GM23338 (cell line): Measurements from ENCODE around the gene CNIH1. TPM values are rescaled to one million over a fixed set of nuclear protein-coding genes. Genes with fewer than 3 reads are reported as not detected.

ENCODE experiments used
- ATAC-seq: fragments of 200-7000 bp; cut with Tn5 transposase; 3 replicates; pipeline ENCODE4 v1.9.1; 2020
- DNase-seq: peaks from one replicate; pipeline ENCODE4 v3.0.0-alpha.2; 2015; ENCODE audit warnings: low spot score
- H2AFZ ChIP-seq: fragments of 200-600 bp; sonication (generic); 2 replicates; pipeline ENCODE4 v1.8.0; 2016; ENCODE audit warnings: antibody characterized with exemption, mild to moderate bottlenecking, moderate library complexity
- H3F3A ChIP-seq: fragments of 200-600 bp; sonication (generic); replicated peaks from 2 replicates; pipeline ENCODE4 v1.8.0; 2017; ENCODE audit warnings: antibody characterized with exemption, mixed run types, low read depth
- H3K27ac ChIP-seq: fragments of 200-600 bp; sonication (generic); 2 replicates; pipeline ENCODE4 v1.6.1; 2016; ENCODE audit warnings: low read depth
- H3K27me3 ChIP-seq: fragments of 200-600 bp; sonication (generic); 2 replicates; pipeline ENCODE4 v1.8.0; 2016; ENCODE audit warnings: mild to moderate bottlenecking, mixed run types, moderate library complexity; ENCODE audit not compliant: insufficient read depth
- H3K36me3 ChIP-seq: fragments of 200-600 bp; sonication (generic); 2 replicates; pipeline ENCODE4 v1.8.0; 2016; ENCODE audit warnings: mild to moderate bottlenecking; ENCODE audit not compliant: insufficient read depth
- H3K4me1 ChIP-seq: fragments of 200-600 bp; sonication (generic); 2 replicates; pipeline ENCODE4 v1.8.0; 2016; ENCODE audit warnings: mild to moderate bottlenecking, moderate library complexity; ENCODE audit not compliant: insufficient read depth
- H3K4me2 ChIP-seq: fragments of 200-600 bp; sonication (generic); 2 replicates; pipeline ENCODE4 v1.7.1; 2017; ENCODE audit warnings: mixed run types
- H3K4me3 ChIP-seq: fragments of 200-600 bp; sonication (generic); 2 replicates; pipeline ENCODE4 v1.6.1; 2016; ENCODE audit warnings: mixed run types
- H3K79me2 ChIP-seq: fragments of 200-600 bp; sonication (generic); replicated peaks from 2 replicates; pipeline ENCODE4 v1.8.0; 2017; ENCODE audit warnings: mild to moderate bottlenecking; ENCODE audit not compliant: insufficient read depth
- H3K9me2 ChIP-seq: fragments of 200-600 bp; sonication (generic); 2 replicates; pipeline ENCODE4 v1.8.0; 2017; ENCODE audit not compliant: insufficient read depth
- H4K20me1 ChIP-seq: fragments of 200-600 bp; sonication (generic); replicated peaks from 2 replicates; pipeline ENCODE4 v1.8.0; 2017; ENCODE audit warnings: mild to moderate bottlenecking; ENCODE audit not compliant: insufficient read depth
- H3K27ac Mint-ChIP-seq: 2 replicates; pipeline ENCODE4 v1.8.0; 2020; ENCODE audit warnings: inconsistent platforms, mild to moderate bottlenecking, moderate library complexity, mixed read lengths
- H3K27me3 Mint-ChIP-seq: 3 replicates; pipeline ENCODE4 v1.8.0; 2022; ENCODE audit warnings: low read depth, mild to moderate bottlenecking, moderate library complexity, mixed read lengths, inconsistent platforms; ENCODE audit not compliant: insufficient read depth, poor library complexity
- H3K36me3 Mint-ChIP-seq: 3 replicates; pipeline ENCODE4 v1.8.0; 2021; ENCODE audit warnings: low read depth, mild to moderate bottlenecking, inconsistent platforms, moderate library complexity, mixed read lengths
- H3K4me1 Mint-ChIP-seq: 3 replicates; pipeline ENCODE4 v1.8.0; 2020; ENCODE audit warnings: mild to moderate bottlenecking, inconsistent platforms, mixed read lengths
- H3K4me3 Mint-ChIP-seq: 3 replicates; pipeline ENCODE4 v1.8.0; 2021; ENCODE audit warnings: moderate library complexity, mild to moderate bottlenecking, inconsistent platforms, mixed read lengths
- H3K9me3 Mint-ChIP-seq: 3 replicates; pipeline ENCODE4 v1.8.0; 2020; ENCODE audit warnings: moderate library complexity, mild to moderate bottlenecking, inconsistent platforms, mixed read lengths
- CREB1 ChIP-seq: fragments of 250-450 bp; sonication (Bioruptor Pico); IDR thresholded peaks from 2 replicates; pipeline ENCODE4 v1.5.0; 2020; ENCODE audit warnings: low read depth, mild to moderate bottlenecking, moderate library complexity
- CTCF ChIP-seq, 2 experiments: fragments of 200-600 bp in 1 of 2; sonication (generic) in 1 of 2; conservative IDR thresholded peaks; 2 replicates each; pipeline versions ENCODE4 v1.5.1 to v1.6.1; 2016 to 2017; ENCODE audit warnings: antibody characterized with exemption in 2 of 2, low read depth in 2 of 2, mild to moderate bottlenecking in 2 of 2, moderate library complexity in 1 of 2
- ETS1 ChIP-seq: IDR thresholded peaks from 2 replicates; pipeline ENCODE4 v1.6.1; 2016; ENCODE audit warnings: antibody characterized with exemption
- EZH2 ChIP-seq: fragments of 200-600 bp; sonication (generic); IDR thresholded peaks from one replicate; pipeline ENCODE4 v1.8.0; 2017; ENCODE audit warnings: antibody characterized with exemption, mild to moderate bottlenecking, low read depth; ENCODE audit not compliant: unreplicated experiment
- JUNB ChIP-seq: IDR thresholded peaks from one replicate; pipeline ENCODE4 v1.6.1; 2016; ENCODE audit warnings: antibody characterized with exemption; ENCODE audit not compliant: unreplicated experiment
- NANOG ChIP-seq: IDR thresholded peaks from 2 replicates; pipeline ENCODE4 v1.6.1; 2016; ENCODE audit warnings: antibody characterized with exemption, borderline replicate concordance
- POLR2AphosphoS5 ChIP-seq: IDR thresholded peaks from 2 replicates; pipeline ENCODE4 v1.6.1; 2016; ENCODE audit warnings: antibody characterized with exemption, low read depth
- REST ChIP-seq: IDR thresholded peaks from one replicate; pipeline ENCODE4 v1.6.1; 2018; ENCODE audit warnings: antibody characterized with exemption; ENCODE audit not compliant: unreplicated experiment
- ZNF114 ChIP-seq: fragments of 250-450 bp; sonication (Bioruptor Pico); IDR thresholded peaks from 2 replicates; pipeline ENCODE4 v1.5.0; 2020; ENCODE audit warnings: mild to moderate bottlenecking, moderate library complexity
- ZNF462 ChIP-seq: fragments of 250-450 bp; sonication (Bioruptor Pico); IDR thresholded peaks from 2 replicates; pipeline ENCODE4 v1.5.0; 2020; ENCODE audit warnings: mild to moderate bottlenecking, moderate library complexity
- polyA plus RNA-seq: library from polyadenylated mRNA; unstranded; fragments of >200 nt; fragmentation: Nextera tagmentation; extraction: Ambion mirVana; gene quantifications from 2 replicates; pipeline ENCODE4 v1.2.1, GENCODE V29; 2016
- total RNA-seq: library from RNA; depleted of rRNA; stranded (reverse); fragments of >200 nt; shearing (Covaris generic); gene quantifications from 2 replicates; pipeline ENCODE4 v1.2.3, GENCODE V29; 2014

Gene CNIH1
- total and polyA plus RNA-seq, 2 experiments from 2014 or later: 135 to 172 TPM

- TF ChIP-seq REST (no peak), CTCF (conservative IDR thresholded peaks at IDR 0.05; ENCODE audit: low read depth in 2 of 2) (no peak)
Measured at GRCh38 chr14:54462048-54462447, 20.9 kb upstream of the CNIH1 start (continued).

GRCh38 chr14:54459106-54459505 lies 17.9 kb upstream of the CNIH1 start:
- Histone ChIP-seq H3K36me3 (no peaks in the 10 kb centered on the region), H3K4me3 (no peak overlapping the region), H3K79me2 (no peaks in the 10 kb centered on the region), H3F3A (no peaks in the 10 kb centered on the region), H3K9me2 (no peaks in the 10 kb centered on the region), H2AFZ (no peak overlapping the region), H3K27ac (no peak overlapping the region), H4K20me1 (no peaks in the 10 kb centered on the region), H3K27me3 (no peaks in the 10 kb centered on the region), H3K4me1 (no peaks in the 10 kb centered on the region), H3K4me2 (no peak overlapping the region)
- Mint-ChIP-seq H3K4me1 (no peaks in the 10 kb centered on the region), H3K9me3 (peaks cover 24% of the 10 kb centered on the region), H3K36me3 (peaks cover 12% of the 10 kb centered on the region; the same call in 2 of the 3 replicates), H3K27ac (no peak overlapping the region), H3K4me3 (no peak overlapping the region), H3K27me3 (peaks cover 2% of the 10 kb centered on the region)
- no peak for ATAC-seq
- DNase-seq: no peak
- no peak for TF ChIP-seq EZH2
- no peak for TF ChIP-seq JUNB
- no peak for TF ChIP-seq ZNF114
- TF ChIP-seq ETS1: no peak
- no peak for TF ChIP-seq CTCF (conservative IDR thresholded peaks at IDR 0.05; ENCODE audit: low read depth in 2 of 2)
- no peak for TF ChIP-seq POLR2AphosphoS5
- no peak for TF ChIP-seq CREB1 (CRISPR knock-in tag)
- no peak for TF ChIP-seq ZNF462
- no peak for TF ChIP-seq NANOG
